H1 (cell line): ENCODE data around the gene WWC1. TPM values are rescaled to one million over a fixed set of nuclear protein-coding genes. Genes with fewer than 3 reads are reported as not detected.

ENCODE experiments used
- CTCF ChIA-PET: fragments of 300-600 bp; sonication (Branson Sonifier 250); formaldehyde crosslinking; loops from one replicate; lab custom pipeline; 2021; ENCODE audit not compliant: partially characterized antibody; lab: Charles Lee
- POLR2A ChIA-PET: fragments of 300-600 bp; sonication (Branson Sonifier 250); formaldehyde crosslinking; loops from one replicate; lab custom pipeline; 2021; ENCODE audit warnings: inconsistent platforms; ENCODE audit not compliant: partially characterized antibody; lab: Charles Lee
- DNase-seq, 2 experiments: peaks; one replicate each; pipeline versions ENCODE4 v3.0.0 to v3.0.0-alpha.2; 2010 to 2022; ENCODE audit warnings: low spot score in 2 of 2, low read depth in 1 of 2, mixed read lengths in 1 of 2
- FAIRE-seq: peaks from 2 replicates; lab custom pipeline; 2011; peaks lifted over from hg19 to GRCh38; lab: Jason Lieb, UNC
- H2AFZ ChIP-seq: 2 replicates; pipeline ENCODE4 v1.8.1; 2012; ENCODE audit warnings: low read length, inconsistent platforms
- H2AK5ac ChIP-seq: 2 replicates; pipeline ENCODE4 v1.6.1; 2013; ENCODE audit warnings: low read depth, low read length
- H2BK120ac ChIP-seq: replicated peaks from 2 replicates; pipeline ENCODE3; 2013; ENCODE audit warnings: low read depth, low read length, inconsistent platforms
- H2BK12ac ChIP-seq: 2 replicates; pipeline ENCODE4 v1.6.1; 2013; ENCODE audit warnings: low read depth, low read length
- H2BK15ac ChIP-seq: 2 replicates; pipeline ENCODE4 v1.6.1; 2013; ENCODE audit warnings: low read length
- H2BK20ac ChIP-seq: 2 replicates; pipeline ENCODE4 v1.6.1; 2013; ENCODE audit warnings: low read length
- H2BK5ac ChIP-seq: 2 replicates; pipeline ENCODE4 v1.6.1; 2013; ENCODE audit warnings: low read depth, low read length
- H3K14ac ChIP-seq: 2 replicates; pipeline ENCODE4 v1.6.1; 2013; ENCODE audit warnings: inconsistent platforms; ENCODE audit not compliant: insufficient read length
- H3K18ac ChIP-seq: 2 replicates; pipeline ENCODE4 v1.6.1; 2013; ENCODE audit warnings: low read length; ENCODE audit errors: extremely low read depth
- H3K23ac ChIP-seq: 2 replicates; pipeline ENCODE4 v1.6.1; 2013; ENCODE audit warnings: inconsistent platforms; ENCODE audit not compliant: insufficient read length
- H3K23me2 ChIP-seq: 2 replicates; pipeline ENCODE4 v1.6.1; 2013; ENCODE audit warnings: low read depth, low read length
- H3K27ac ChIP-seq: 2 replicates; pipeline ENCODE4 v1.6.1; 2011; ENCODE audit warnings: low read depth, low read length, inconsistent platforms
- H3K27me3 ChIP-seq, 4 experiments: replicated peaks in 1 of 4; 1 replicate in 1 of 4; 2 replicates in 3 of 4; pipeline versions ENCODE4 v1.6.1 to v1.8.1; 2011 to 2013; ENCODE audit warnings: low read length in 3 of 4, mild to moderate bottlenecking in 3 of 4, inconsistent platforms in 2 of 4, mixed read lengths in 2 of 4, moderate library complexity in 1 of 4; ENCODE audit not compliant: control insufficient read depth in 3 of 4, insufficient read depth in 3 of 4; ENCODE audit errors: extremely low read depth in 1 of 4
- H3K36me3 ChIP-seq, 4 experiments: 2 replicates each; pipeline versions ENCODE4 v1.6.1 to v1.8.1; 2011 to 2013; ENCODE audit warnings: mild to moderate bottlenecking in 4 of 4, low read length in 3 of 4, moderate library complexity in 2 of 4, control low read depth in 1 of 4, inconsistent platforms in 1 of 4; ENCODE audit not compliant: insufficient read depth in 4 of 4, control insufficient read depth in 2 of 4
- H3K4ac ChIP-seq: replicated peaks from 2 replicates; pipeline ENCODE3; 2013; ENCODE audit warnings: low read length, low read depth, mixed read lengths, inconsistent platforms; ENCODE audit not compliant: insufficient read length
- H3K4me1 ChIP-seq, 4 experiments: replicated peaks in 1 of 4; 1 replicate in 1 of 4; 2 replicates in 3 of 4; pipeline versions ENCODE4 v1.6.1 to v1.8.1; 2011 to 2013; ENCODE audit warnings: low read length in 3 of 4, inconsistent platforms in 2 of 4, mixed read lengths in 1 of 4; ENCODE audit not compliant: insufficient read depth in 4 of 4, control insufficient read depth in 3 of 4
- H3K4me2 ChIP-seq, 2 experiments: 2 replicates each; pipeline versions ENCODE4 v1.6.1 to v1.8.1; 2011 to 2013; ENCODE audit warnings: low read depth in 2 of 2, low read length in 2 of 2, control low read depth in 1 of 2, inconsistent platforms in 1 of 2, mild to moderate bottlenecking in 1 of 2; ENCODE audit not compliant: insufficient read depth in 1 of 2
- H3K4me3 ChIP-seq, 4 experiments: fragments of 200-600, 300-600 bp in 1 of 4; sonication (generic), shearing (Covaris generic), sonication (Bioruptor Twin) in 1 of 4; 2 replicates each; pipeline versions ENCODE4 v1.5.1 to v1.8.1; 2011 to 2016; ENCODE audit warnings: low read length in 4 of 4, low read depth in 3 of 4, control low read depth in 2 of 4, inconsistent platforms in 2 of 4, mild to moderate bottlenecking in 2 of 4, mixed read lengths in 1 of 4, moderate library complexity in 1 of 4; ENCODE audit not compliant: insufficient read depth in 2 of 4; ENCODE audit errors: extremely low read depth in 1 of 4
- H3K56ac ChIP-seq: replicated peaks from 2 replicates; pipeline ENCODE3; 2013; ENCODE audit warnings: low read depth, mild to moderate bottlenecking, mixed read lengths, low read length, inconsistent platforms; ENCODE audit not compliant: insufficient read length
- H3K79me1 ChIP-seq: 2 replicates; pipeline ENCODE4 v1.6.1; 2013; ENCODE audit warnings: low read depth, low read length, control low read depth
- H3K79me2 ChIP-seq, 2 experiments: 2 replicates each; pipeline versions ENCODE4 v1.6.1 to v1.8.1; 2012 to 2013; ENCODE audit warnings: low read length in 2 of 2, mild to moderate bottlenecking in 2 of 2, inconsistent platforms in 1 of 2; ENCODE audit not compliant: insufficient read depth in 2 of 2, control insufficient read depth in 1 of 2
- H3K9ac ChIP-seq, 4 experiments: replicated peaks in 1 of 4; 1 replicate in 1 of 4; 2 replicates in 3 of 4; pipeline versions ENCODE4 v1.6.1 to v1.8.1; 2011 to 2013; ENCODE audit warnings: low read depth in 3 of 4, low read length in 3 of 4, control low read depth in 2 of 4, mild to moderate bottlenecking in 2 of 4, moderate library complexity in 2 of 4, inconsistent platforms in 1 of 4; ENCODE audit errors: extremely low read depth in 1 of 4
- H3K9me3 ChIP-seq, 2 experiments: 2 replicates each; pipeline versions ENCODE4 v1.6.1 to v1.8.1; 2012 to 2013; ENCODE audit warnings: mild to moderate bottlenecking in 2 of 2, moderate library complexity in 2 of 2, control low read depth in 1 of 2, inconsistent platforms in 1 of 2, low read depth in 1 of 2, low read length in 1 of 2, mixed read lengths in 1 of 2; ENCODE audit not compliant: insufficient read depth in 2 of 2
- H4K20me1 ChIP-seq, 2 experiments: replicated peaks in 1 of 2; 2 replicates each; pipeline versions ENCODE3 to v1.8.1; 2011 to 2013; ENCODE audit warnings: inconsistent platforms in 2 of 2, low read length in 2 of 2, mild to moderate bottlenecking in 1 of 2; ENCODE audit not compliant: insufficient read depth in 2 of 2, control insufficient read depth in 1 of 2
- H4K5ac ChIP-seq: 2 replicates; pipeline ENCODE4 v1.6.1; 2013; ENCODE audit warnings: low read length, low read depth, mixed read lengths, inconsistent platforms; ENCODE audit not compliant: insufficient read length
- H4K8ac ChIP-seq: 2 replicates; pipeline ENCODE4 v1.8.0; 2013; ENCODE audit warnings: mild to moderate bottlenecking, moderate library complexity, low read length, inconsistent platforms; ENCODE audit not compliant: insufficient read depth; ENCODE audit errors: extremely low read depth
- H4K91ac ChIP-seq: replicated peaks from 2 replicates; pipeline ENCODE3; 2013; ENCODE audit warnings: low read length, mixed read lengths, inconsistent platforms; ENCODE audit not compliant: insufficient read length
- CREB1 ChIP-seq: IDR thresholded peaks from 2 replicates; pipeline ENCODE4 v1.6.1; 2012; ENCODE audit warnings: inconsistent platforms
- TEAD4 ChIP-seq: IDR thresholded peaks from 2 replicates; pipeline ENCODE4 v1.6.1; 2012; ENCODE audit warnings: low read depth, low read length, inconsistent platforms, mixed read lengths
- WGBS, 2 experiments: shearing (Covaris generic) in 1 of 2; methylation state at CpG; one replicate each; pipeline versions ENCODE4 v1.1.6 to v1.1.7; 2013 to 2015; ENCODE audit warnings: low lambda C conversion rate in 2 of 2, mixed read lengths in 2 of 2, inconsistent platforms in 1 of 2, low coverage in 1 of 2, missing lambda C conversion rate in 1 of 2; ENCODE audit not compliant: insufficient replicate concordance in 2 of 2, insufficient coverage in 1 of 2, insufficient read length in 1 of 2; ENCODE audit errors: extremely low coverage in 1 of 2, missing lambda C conversion rate in 1 of 2; 5-methylcytosine and 5-hydroxymethylcytosine counted together
- polyA plus RNA-seq, 7 experiments: library from polyadenylated mRNA; depleted of rRNA in 3 of 7; stranded (reverse) in 5 of 7; unstranded in 2 of 7; fragments of >200 nt in 5 of 7; fragments of 200-250 nt in 2 of 7; gene quantifications; 1 replicate in 5 of 7; 2 replicates in 1 of 7; 4 replicates in 1 of 7; pipeline versions ENCODE4 v1.2.1 to v1.2.3, GENCODE V29; 2011 to 2013; ENCODE audit warnings: missing spikeins in 2 of 7, mixed read lengths in 2 of 7
- total RNA-seq: library from RNA; stranded (reverse); fragmentation: NEBNext Ultra II Directional; extraction: Animal tissue kit (Norgen Biotek cat#: 25700); gene quantifications from 2 replicates; pipeline ENCODE4 v1.2.1, GENCODE V29; 2021

The WWC1 gene
- total and polyA plus RNA-seq, 2 of the 8 experiments (the other 6 are each of a cell fraction or from before 2014, with no cell fraction given): 16.4 to 41.1 TPM

GRCh38 chr5:168317521-168318147, 26.2 kb downstream of the WWC1 start:
- no peak overlapping the region for H3K4me2 ChIP-seq
- H3K4me3 ChIP-seq: no peak overlapping the region
- peaks cover 6 to 16% of the 10 kb centered on the region in 2 experiments for H4K20me1 ChIP-seq
- no peak overlapping the region for H3K9ac ChIP-seq
- no peak overlapping the region for H4K5ac ChIP-seq
- H2BK120ac ChIP-seq: no peak overlapping the region
- TF ChIP-seq CREB1 (peak; percentile 30; the same call in 1 of the 2 replicates), TEAD4 (no peak)
- CTCF ChIA-PET: interaction anchor here (0.6 to 2.7 kb wide), 14 partner anchors 10 to 80 kb away, joined by 3 to 12 read pairs (median 4); partner anchors contain the start of gene WWC1
- WGBS, 2 experiments: 87% methylated on average over 4 of the region's 4 CpGs; no CpG with 5 or more reads in 1 of the 2 experiments
- H2AK5ac ChIP-seq: 0 out of 2 replicates have a peak overlapping the region, but pooled peaks have one; percentile 16
- H3K23ac ChIP-seq: no peak overlapping the region
- H3K23me2 ChIP-seq: no peaks in the 10 kb centered on the region
- POLR2A ChIA-PET: interaction anchor here (0.6 to 0.7 kb wide), 2 partner anchors 21 to 33 kb away, joined by 3 read pairs; no protein-coding TSS in a partner anchor
- H2BK15ac ChIP-seq: no peak overlapping the region
- no peak overlapping the region for H3K14ac ChIP-seq
- H3K9me3 ChIP-seq: no peaks in the 10 kb centered on the region
- no peak overlapping the region for H2BK5ac ChIP-seq
- no peak overlapping the region for H4K91ac ChIP-seq
- H2BK12ac ChIP-seq: no peak overlapping the region
- no peaks in the 10 kb centered on the region for H3K27me3 ChIP-seq
- DNase-seq: no peak
- H3K18ac ChIP-seq: no peak overlapping the region
- no peak overlapping the region for H2AFZ ChIP-seq
- H4K8ac ChIP-seq: no peak overlapping the region
- no peak overlapping the region for H3K27ac ChIP-seq
- FAIRE-seq: no peak
- H3K56ac ChIP-seq: no peak overlapping the region
- H3K4ac ChIP-seq: no peak overlapping the region
- H3K36me3 ChIP-seq: no peaks in the 10 kb centered on the region
- H3K79me1 ChIP-seq: peaks cover 4% of the 10 kb centered on the region
- H3K4me1 ChIP-seq: peaks cover 2 to 19% (median 4%) of the 10 kb centered on the region in 4 experiments; a peak in 5 of 7 replicates
- peaks cover 0 to 52% of the 10 kb centered on the region in 2 experiments; a peak in 3 of 4 replicates for H3K79me2 ChIP-seq
- no peak overlapping the region for H2BK20ac ChIP-seq
